ENCODE measurements around the gene SREBF1.

The SREBF1 gene

DNA sequence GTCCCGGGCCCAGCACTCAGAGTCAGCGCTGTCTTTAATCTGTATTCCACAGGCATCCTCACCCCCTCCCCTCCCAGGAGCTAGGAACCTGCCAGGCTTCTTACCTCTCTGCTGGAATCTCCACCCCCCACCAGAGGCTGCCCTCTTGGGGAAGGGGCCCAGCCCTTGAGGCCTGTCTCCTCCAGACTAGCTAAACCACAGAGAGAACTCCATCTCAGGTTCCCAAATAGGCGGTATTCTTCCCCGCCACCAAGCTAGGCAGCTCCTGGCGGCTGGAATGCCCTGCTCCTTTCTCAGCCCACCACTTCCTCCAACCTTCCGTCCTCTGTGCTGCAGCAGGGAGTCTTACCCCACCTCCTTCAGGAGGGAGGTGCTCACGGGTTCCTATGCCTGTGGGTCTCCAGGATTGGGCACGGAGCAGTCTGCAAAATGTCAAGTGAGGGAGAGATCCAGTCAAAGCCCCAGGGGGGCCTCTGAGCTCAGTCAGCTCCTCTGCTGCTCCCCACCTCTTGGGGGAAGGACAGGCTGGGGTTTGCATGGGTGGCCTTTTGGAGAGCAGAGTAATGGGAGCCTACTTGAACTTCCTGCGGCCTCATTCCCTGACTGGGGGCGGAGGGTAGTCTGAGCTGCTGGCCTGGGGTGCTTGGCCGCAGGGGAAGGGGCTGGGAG lies 55.7 kb downstream of the SREBF1 start:
- Histone ChIP-seq H3K36me3 (peaks cover 0 to 22% (median 3%) of the 10 kb centered on the region in 11 experiments; a peak in 7 of 22 replicates), H3K9me3 (replicated peaks in 1 of 11) (no peaks in the 10 kb centered on the region), H3K27me3 (peaks cover 0 to 40% (median 6%) of the 10 kb centered on the region in 11 experiments; a peak in 10 of 22 replicates), H3K27ac (no peak overlapping the region), H3K9ac (peak overlapping the region in 8 of 11 experiments; percentile 11 to 69 (median 46); a peak in 12 of 22 replicates), H3K4me3 (peak overlapping the region in 5 of 10 experiments; percentile 3 to 65 (median 62); a peak in 6 of 20 replicates), H3K4me1 (peaks cover 49 to 89% (median 71%) of the 10 kb centered on the region in 10 experiments), H3K4me2 (peak overlapping the region; percentile 95 to 100 (median 100)), H4K20me1 (peaks cover 97 to 100% (median 99%) of the 10 kb centered on the region in 11 experiments)
- TF ChIP-seq Cebpa-rat (IDR thresholded peaks at IDR 0.05) = no peak

DNA sequence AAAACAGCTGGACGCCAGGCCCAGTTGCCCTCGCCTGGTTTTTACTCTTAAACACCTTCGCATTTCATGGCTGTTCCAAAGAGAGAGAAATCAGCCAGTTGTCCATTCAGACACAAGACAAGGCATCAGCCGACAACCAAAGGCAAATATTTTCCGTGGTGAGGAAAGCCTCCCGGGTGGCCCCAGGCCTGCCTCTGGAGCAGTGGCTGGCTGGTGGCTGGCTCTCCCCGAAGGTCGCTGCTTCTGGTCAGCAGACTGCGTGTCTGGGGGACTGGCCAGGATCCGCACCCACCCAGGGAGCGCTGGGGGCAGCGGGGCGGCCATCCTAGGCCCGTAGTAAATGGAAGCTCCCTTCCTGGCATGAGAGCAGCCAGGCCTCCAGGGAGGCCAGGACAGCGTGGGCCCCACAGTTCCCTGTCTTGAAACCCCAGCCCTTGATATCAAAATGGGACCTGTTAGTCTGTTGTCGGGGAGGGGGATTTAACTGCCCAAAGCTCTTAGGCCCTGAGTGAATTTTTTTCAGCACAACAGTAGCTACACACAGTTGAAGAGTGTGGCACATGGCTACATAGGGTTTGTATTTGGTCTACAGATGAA lies 57.7 kb downstream of the SREBF1 start:
- H3K4me2 ChIP-seq = peak overlapping the region in 5 of 11 experiments; percentile 7 to 33 (median 21); a peak in 3 of 22 replicates
- H3K9ac ChIP-seq = no peak overlapping the region
- H3K9me3 ChIP-seq (replicated peaks in 1 of 11) = no peaks in the 10 kb centered on the region
- peaks cover 95 to 100% (median 99%) of the 10 kb centered on the region in 11 experiments for H4K20me1 ChIP-seq
- peaks cover 0 to 32% (median 3%) of the 10 kb centered on the region in 11 experiments; a peak in 8 of 22 replicates for H3K36me3 ChIP-seq
- no peak for TF ChIP-seq Cebpa-rat (IDR thresholded peaks at IDR 0.05)
- H3K4me1 ChIP-seq = peaks cover 32 to 73% (median 51%) of the 10 kb centered on the region in 10 experiments
- H3K4me3 ChIP-seq = no peak overlapping the region
- H3K27me3 ChIP-seq = peaks cover 0 to 35% (median 6%) of the 10 kb centered on the region in 11 experiments; a peak in 10 of 22 replicates
- H3K27ac ChIP-seq = no peak overlapping the region

DNA sequence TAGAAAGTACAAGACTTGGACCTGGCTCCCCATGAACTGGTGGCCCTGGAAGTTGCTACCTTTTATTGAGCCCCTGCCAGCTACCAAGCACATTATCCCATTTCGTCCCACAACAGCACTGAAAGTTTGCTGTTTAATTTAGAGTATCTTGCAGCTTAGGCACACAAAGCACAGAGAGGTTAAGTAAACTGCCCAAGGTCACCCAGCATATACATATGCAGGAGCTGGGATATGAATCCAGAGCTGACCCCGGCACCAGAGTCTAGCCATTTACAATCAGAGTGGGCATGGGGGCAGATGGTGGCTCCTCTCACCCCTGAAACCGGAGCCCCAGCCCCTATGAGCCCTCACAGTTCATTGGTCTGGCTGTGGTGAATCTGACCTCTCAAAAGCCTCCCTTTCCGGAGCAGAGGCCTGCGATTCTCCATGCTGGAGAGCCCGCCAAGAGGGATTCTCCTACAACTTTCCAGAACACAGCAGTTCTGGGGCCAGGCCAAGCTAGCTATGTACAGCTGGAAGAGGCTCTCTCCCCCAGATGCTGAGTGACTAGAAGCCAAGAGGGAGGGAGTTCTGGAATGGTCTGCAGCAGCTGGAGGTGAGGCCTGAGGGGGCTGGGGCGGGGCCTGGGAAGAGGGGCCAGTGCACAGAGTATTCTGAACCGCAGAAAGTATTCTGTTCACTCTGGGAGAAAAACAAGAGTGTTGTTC lies 58.3 kb downstream of the SREBF1 start:
- peaks cover 0 to 31% (median 6%) of the 10 kb centered on the region in 11 experiments; a peak in 10 of 22 replicates for H3K27me3 ChIP-seq
- H3K4me3 ChIP-seq = no peak overlapping the region
- H3K27ac ChIP-seq = no peak overlapping the region
- H3K4me2 ChIP-seq = peak overlapping the region in 2 of 11 experiments; percentile 5 to 33; a peak in 1 of 22 replicates
- H3K9me3 ChIP-seq (replicated peaks in 1 of 11) = no peaks in the 10 kb centered on the region
- peaks cover 0 to 32% (median 3%) of the 10 kb centered on the region in 11 experiments; a peak in 8 of 22 replicates for H3K36me3 ChIP-seq
- peaks cover 94 to 100% (median 99%) of the 10 kb centered on the region in 11 experiments for H4K20me1 ChIP-seq
- peaks cover 25 to 67% (median 45%) of the 10 kb centered on the region in 10 experiments for H3K4me1 ChIP-seq
- H3K9ac ChIP-seq = no peak overlapping the region
- TF ChIP-seq Cebpa-rat (IDR thresholded peaks at IDR 0.05) = no peak

DNA sequence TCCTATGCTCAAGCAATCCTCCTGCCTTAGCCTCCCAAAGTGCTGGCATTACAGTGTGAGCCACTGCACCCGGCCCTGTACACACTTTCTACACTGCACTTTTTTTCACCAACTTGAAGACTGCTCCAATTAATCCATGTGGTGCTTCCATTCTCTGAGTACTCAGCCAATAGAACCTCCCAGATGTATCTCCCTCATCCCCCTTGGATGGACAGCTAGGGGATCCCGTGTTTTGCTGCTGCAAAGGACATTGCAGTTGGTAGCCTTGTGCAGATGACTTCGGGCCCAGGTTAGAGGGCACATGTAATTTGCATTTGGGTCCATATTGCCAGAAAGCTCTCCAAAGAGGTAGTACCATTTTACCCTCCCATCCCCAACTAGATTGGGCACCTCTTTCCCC lies 59.9 kb downstream of the SREBF1 start:
- no peak overlapping the region for H3K9ac ChIP-seq
- no peak overlapping the region for H3K4me3 ChIP-seq
- TF ChIP-seq Cebpa-rat (IDR thresholded peaks at IDR 0.05) = no peak
- H3K4me2 ChIP-seq = no peak overlapping the region
- H4K20me1 ChIP-seq = peaks cover 93 to 99% (median 98%) of the 10 kb centered on the region in 11 experiments
- peaks cover 0 to 17% (median 3%) of the 10 kb centered on the region in 11 experiments; a peak in 10 of 22 replicates for H3K27me3 ChIP-seq
- no peaks in the 10 kb centered on the region for H3K9me3 ChIP-seq (replicated peaks in 1 of 11)
- H3K4me1 ChIP-seq = peaks cover 18 to 61% (median 32%) of the 10 kb centered on the region in 10 experiments
- H3K27ac ChIP-seq = no peak overlapping the region
- H3K36me3 ChIP-seq = peaks cover 0 to 39% (median 3%) of the 10 kb centered on the region in 11 experiments; a peak in 8 of 22 replicates

DNA sequence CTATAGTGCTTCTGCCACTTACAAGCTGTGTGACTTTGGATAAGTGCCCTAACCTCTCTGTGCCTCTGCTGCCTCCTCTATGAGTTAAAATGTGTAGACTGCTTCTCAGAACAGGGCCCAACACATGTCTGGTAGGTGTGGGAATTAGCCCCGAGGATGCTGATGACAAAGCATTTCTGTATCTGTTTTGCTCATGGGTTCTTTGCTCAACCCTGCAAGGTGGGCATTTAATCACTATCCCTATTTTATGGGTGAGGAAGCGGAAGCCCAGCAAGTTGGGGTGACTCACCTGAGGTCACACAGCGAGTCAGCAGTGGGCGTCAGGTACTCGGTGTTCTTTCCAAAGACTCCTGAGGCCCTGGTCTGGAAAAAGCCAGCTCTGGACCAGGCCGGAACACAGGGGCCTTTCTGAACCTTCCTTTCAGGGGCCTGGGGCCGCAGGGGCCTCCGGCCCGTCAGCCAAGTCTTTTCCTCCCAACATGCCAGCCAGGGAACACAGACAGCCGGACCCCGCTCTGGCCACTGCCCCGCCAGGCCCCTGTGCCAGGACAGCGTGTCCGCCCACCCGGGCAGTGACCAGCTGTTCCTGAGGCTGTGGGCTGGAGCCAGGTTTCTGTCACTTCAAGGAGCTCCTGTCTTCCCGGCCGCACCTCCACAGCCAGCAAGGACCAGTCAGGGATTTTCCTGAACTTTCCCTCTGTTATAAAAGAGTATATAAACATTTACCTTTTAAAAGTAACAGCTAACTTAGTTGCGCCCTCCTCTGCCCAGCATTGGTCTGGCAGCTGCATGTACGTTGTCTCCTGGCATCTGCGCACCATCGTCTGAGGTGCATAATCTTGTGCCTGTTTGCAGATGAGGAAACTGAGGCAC lies 62.5 kb downstream of the SREBF1 start:
- H3K36me3 ChIP-seq = peaks cover 0 to 39% (median 3%) of the 10 kb centered on the region in 11 experiments; a peak in 8 of 22 replicates
- H4K20me1 ChIP-seq = peaks cover 92 to 99% (median 98%) of the 10 kb centered on the region in 11 experiments; a peak in 21 of 22 replicates
- no peak overlapping the region for H3K4me2 ChIP-seq
- H3K27me3 ChIP-seq = no peaks in the 10 kb centered on the region
- H3K9me3 ChIP-seq (replicated peaks in 1 of 11) = no peaks in the 10 kb centered on the region
- H3K9ac ChIP-seq = peak overlapping the region in 2 of 11 experiments; percentile 4 to 38; a peak in 3 of 22 replicates
- no peak for TF ChIP-seq Cebpa-rat (IDR thresholded peaks at IDR 0.05)
- H3K4me1 ChIP-seq = peaks cover 0 to 61% (median 26%) of the 10 kb centered on the region in 10 experiments; a peak in 13 of 20 replicates
- peak overlapping the region in 2 of 11 experiments; percentile 3 to 55; a peak in 2 of 22 replicates for H3K27ac ChIP-seq
- no peak overlapping the region for H3K4me3 ChIP-seq

DNA sequence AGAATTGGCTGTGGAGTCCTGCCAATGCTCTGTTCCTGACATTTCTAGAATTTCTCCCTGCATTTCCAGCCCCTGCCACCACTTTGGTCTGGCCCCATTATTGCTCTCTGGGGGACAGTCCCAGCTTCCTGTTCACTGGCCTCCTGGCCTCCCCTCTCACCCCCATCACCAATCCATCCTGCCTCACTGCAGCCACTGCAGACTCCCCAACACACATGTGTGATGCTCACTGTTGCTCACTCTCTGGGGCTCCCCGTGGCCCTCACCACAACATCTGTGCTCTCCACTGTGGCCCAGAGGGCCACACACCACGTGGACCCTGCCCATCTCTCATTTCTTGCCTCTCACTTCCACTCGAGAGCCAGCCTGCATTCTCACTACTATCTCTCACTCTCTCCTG lies 64.6 kb downstream of the SREBF1 start:
- H3K4me3 ChIP-seq = no peak overlapping the region
- peak overlapping the region in 4 of 11 experiments; percentile 15 to 43 (median 31); a peak in 2 of 22 replicates for H3K4me2 ChIP-seq
- no peak overlapping the region for H3K27ac ChIP-seq
- H3K27me3 ChIP-seq = no peaks in the 10 kb centered on the region
- H4K20me1 ChIP-seq = peaks cover 92 to 99% (median 97%) of the 10 kb centered on the region in 11 experiments
- TF ChIP-seq Cebpa-rat (IDR thresholded peaks at IDR 0.05) = no peak
- no peaks in the 10 kb centered on the region for H3K9me3 ChIP-seq (replicated peaks in 1 of 11)
- peaks cover 0 to 21% (median 0%) of the 10 kb centered on the region in 11 experiments; a peak in 3 of 22 replicates for H3K36me3 ChIP-seq
- peaks cover 0 to 64% (median 39%) of the 10 kb centered on the region in 10 experiments; a peak in 16 of 20 replicates for H3K4me1 ChIP-seq
- no peak overlapping the region for H3K9ac ChIP-seq

DNA sequence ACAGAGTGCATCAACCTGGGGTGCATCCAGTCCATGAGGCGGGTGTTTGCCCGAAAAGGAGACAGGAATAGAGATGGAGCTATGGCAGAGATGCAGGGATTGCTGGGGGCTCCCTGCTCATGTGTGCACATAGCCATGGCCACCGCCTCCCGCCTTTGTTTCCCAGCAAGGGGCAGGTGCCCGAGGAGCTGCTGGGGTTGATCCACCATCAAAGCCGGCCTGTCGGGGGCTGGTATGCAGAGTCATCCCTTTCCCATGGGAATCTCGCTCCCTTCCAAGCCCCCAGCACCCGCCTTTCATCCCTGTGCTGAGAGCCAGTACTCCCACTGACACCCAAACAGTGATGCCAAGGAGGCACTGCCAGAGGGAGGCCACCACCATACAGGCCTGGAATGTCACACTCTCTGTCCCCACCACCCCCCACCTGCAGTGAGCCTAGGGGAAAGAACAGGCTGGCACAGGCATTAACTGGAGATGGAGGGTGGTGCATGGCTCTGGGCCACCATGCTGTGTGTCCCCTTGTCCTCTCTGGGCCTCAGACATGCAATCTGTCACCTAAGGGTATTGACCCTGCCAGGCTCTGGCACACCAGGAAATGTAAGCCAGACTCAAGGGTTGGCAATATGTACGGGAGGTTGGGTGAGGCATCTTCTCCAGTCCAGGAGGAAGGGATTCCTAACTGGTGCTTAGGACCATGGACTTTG lies 65.1 kb downstream of the SREBF1 start:
- no peak for TF ChIP-seq Cebpa-rat (IDR thresholded peaks at IDR 0.05)
- H3K9me3 ChIP-seq (replicated peaks in 1 of 11) = no peaks in the 10 kb centered on the region
- peaks cover 92 to 99% (median 96%) of the 10 kb centered on the region in 11 experiments for H4K20me1 ChIP-seq
- H3K4me1 ChIP-seq = peaks cover 4 to 66% (median 45%) of the 10 kb centered on the region in 10 experiments
- H3K4me3 ChIP-seq = no peak overlapping the region
- H3K27me3 ChIP-seq = no peaks in the 10 kb centered on the region
- H3K27ac ChIP-seq = no peak overlapping the region; a peak in 1 of 22 replicates
- no peak overlapping the region for H3K9ac ChIP-seq
- peaks cover 0 to 21% (median 0%) of the 10 kb centered on the region in 11 experiments; a peak in 4 of 22 replicates for H3K36me3 ChIP-seq
- peak overlapping the region in 4 of 11 experiments; percentile 15 to 43 (median 31); a peak in 4 of 22 replicates for H3K4me2 ChIP-seq

All from BLaER1 treated with 17β-estradiol and CSF1 and Interleukin-3, amounts not matched to agents 10 nM and 100 nM (cell line).